GM21529 (cell line): ENCODE measurements around the gene RPL21.
"Not testable (repeated sequence)": the region's sequence is repeated elsewhere in the genome, so short reads cannot be mapped to it uniquely, and the experiment has no call there.

Source experiments
- ATAC-seq: cut with Tn5 transposase; IDR thresholded peaks from one replicate; pipeline ENCODE4 v1.9.1; 2021; ENCODE audit not compliant: unreplicated experiment

Gene RPL21

DNA sequence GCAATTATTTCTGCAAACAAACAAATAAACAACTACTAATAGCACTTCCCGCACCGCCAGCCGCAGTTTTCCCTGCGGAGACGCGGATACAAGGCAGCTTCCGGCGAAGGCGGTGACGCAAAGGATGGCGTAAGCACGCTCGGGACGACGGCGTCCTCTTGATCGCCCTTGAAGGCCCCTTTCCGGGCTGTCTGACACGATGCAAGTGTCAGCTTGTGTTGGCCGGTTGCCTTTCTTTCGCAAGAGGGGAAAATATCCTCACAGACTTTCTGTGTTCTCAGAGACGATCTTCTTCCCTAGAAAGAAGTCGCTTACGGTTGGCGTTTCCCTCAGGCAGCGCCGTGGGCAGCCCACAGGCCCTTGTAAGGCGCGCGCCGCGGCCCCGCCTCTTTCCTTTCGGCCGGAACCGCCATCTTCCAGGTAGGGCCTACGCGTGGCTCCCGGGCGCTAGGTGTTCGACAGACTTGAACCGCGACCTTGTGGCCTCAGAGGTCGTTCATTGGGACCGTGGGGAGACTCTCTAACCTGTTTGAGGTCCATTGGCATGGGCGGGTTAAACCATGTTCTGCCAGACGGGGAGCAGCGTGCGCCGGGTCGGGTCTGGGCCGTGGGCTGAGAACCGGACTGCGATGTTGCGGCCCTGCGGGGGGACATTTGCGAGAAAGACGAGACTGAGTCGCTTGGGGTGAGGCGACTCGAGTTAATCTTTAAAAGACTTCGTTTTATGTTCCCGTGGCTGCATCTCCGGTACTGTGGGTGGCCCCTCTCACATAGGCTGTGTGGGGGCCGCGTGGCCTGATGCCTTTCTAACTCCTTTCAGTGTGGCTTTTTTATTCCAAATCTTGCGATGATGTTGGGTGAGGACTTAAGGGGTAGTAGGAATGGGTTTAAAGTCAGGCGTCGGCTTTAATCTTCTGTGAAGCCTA, at the start of gene RPL21:
Gene RPL21, plus strand, starts transcription at position 393 of the 926 bp plus-strand sequence. CDS start 2,219 bp downstream, outside the sequence.
- ATAC-seq: peak; percentile 94

- no peak for ATAC-seq
Measured at GRCh38 chr13:27201661-27202060, 49.7 kb upstream of the RPL21 start.

DNA sequence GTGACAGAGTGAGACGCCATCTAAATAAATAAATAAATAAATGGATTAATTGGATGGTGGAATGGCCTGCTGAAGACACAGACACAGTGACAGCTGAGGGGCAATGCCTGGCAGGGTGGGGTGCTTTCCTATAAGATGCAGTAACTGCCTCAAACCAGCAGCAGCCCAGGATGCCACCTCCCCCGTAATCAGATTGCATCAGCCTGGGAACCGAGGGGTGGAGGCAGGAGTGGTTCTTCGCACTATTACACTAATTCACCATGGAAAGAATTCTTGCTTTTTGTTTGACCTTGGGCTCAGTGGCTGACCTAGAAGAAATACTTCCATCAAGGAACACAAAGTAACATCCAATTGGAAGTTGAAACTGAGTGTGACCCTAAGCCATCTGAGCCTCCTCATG, 48.2 kb upstream of the RPL21 start:
- no peak for ATAC-seq

DNA sequence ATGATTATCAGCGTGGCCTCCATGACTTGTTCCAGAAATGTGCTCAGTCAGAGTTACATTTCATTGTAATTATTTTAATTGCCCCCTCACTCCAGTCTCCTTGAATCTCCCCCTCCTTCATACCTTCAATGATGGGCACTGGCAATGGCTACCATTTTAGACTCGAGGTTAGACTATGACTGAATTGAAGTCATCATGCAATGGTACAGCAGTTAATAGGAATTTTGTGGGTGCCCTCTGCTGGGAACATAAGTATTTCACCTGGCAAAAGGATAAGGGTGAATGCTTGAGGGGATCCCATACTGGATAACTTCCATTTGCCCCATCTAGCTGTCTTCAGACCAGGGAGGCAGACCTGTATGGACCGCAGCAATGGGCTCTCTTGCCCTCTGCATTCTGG, 47.5 kb upstream of the RPL21 start:
- ATAC-seq: no peak

DNA sequence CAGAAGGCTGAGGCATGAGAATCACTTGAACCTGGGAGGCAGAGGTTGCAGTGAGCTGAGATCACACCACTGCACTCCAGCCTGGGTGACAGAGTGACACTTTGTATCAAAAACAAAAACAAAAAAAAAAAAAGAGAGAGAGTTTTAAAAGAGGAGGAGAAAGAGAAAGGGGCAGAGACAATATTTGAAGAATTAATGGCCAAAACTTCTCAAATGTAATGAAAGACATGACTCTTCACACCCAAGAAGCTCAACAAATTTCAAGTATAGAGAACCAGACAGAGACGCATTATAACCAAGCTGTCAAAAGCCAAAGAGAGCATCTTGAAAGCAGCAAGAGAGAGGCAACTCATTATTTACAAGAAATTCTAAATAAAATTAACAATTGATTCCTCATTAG, 42.8 kb upstream of the RPL21 start:
- no peak for ATAC-seq

- no peak for ATAC-seq
Measured at GRCh38 chr13:27211271-27211670, 40.1 kb upstream of the RPL21 start.

DNA sequence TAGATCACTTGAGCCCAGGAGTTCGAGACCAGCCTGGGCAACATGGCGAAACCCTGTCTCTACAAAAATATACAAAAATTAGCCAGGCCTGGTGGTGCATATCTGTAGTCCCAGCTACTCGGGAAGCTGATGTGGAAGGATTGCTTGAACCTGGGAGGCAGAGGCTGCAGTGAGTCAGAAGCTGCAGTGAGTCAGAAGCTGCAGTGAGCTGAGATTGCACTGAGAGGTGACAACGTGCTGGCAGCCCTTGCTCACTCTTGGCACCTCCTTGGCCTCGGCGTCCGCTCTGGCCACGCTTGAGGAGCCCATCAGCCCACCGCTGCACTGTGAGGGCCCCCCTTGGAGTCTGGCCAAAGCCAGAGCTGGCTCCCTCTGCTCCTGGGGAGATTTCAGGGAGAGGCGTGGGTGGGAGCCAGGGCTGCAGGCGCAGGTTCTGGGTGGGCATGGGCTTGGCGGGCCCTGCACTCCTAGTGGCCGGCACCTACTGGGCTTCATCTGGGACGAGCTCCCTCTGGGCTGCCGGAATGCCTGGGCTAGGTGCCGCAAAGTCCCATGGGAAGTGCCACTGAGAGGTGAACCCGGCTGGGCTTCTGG, 39.5 kb upstream of the RPL21 start:
- ATAC-seq: no peak

DNA sequence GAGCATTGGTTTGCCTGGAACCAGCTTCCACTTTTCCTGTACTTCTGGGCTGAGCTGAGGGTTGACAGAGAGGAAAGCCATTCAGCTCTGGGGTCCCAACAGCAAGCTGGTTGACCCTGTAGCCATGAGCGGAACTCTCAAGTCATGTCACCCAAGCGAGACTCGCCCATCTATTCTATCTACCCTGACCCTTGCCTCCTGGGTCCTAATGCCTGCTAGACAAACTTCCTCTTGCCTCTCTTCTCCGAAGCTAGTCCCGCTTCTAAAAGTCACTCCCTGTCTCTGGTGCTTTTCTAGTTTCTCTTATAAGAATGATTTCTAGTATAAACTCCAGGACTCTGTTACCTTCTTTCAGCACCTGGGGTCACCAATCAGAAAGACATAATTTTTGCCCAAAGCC, 38.0 kb upstream of the RPL21 start:
- ATAC-seq: not testable (repeated sequence)

DNA sequence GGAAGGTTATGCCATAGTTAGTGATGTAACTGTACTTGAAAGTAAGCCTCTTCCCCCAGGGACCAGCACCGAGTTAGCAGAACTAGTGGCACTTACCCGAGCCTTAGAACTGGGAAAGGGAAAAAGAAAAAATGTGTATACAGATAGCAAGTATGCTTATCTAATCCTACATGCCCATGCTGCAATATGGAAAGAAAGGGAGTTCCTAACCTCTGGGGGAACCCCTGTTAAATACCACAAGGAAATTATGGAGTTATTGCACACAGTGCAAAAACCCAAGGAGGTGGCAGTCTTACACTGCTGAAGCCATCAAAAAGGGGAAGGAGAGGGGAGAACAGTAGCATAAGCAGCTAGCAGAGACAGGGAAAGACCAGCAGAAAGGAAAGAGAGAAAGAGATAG, 33.6 kb upstream of the RPL21 start:
- not testable (repeated sequence) for ATAC-seq

GRCh38 chr13:27218861-27219260, 32.5 kb upstream of the RPL21 start:
- not testable (repeated sequence) for ATAC-seq

GRCh38 chr13:27219611-27220010, 31.7 kb upstream of the RPL21 start:
- ATAC-seq: no peak

DNA sequence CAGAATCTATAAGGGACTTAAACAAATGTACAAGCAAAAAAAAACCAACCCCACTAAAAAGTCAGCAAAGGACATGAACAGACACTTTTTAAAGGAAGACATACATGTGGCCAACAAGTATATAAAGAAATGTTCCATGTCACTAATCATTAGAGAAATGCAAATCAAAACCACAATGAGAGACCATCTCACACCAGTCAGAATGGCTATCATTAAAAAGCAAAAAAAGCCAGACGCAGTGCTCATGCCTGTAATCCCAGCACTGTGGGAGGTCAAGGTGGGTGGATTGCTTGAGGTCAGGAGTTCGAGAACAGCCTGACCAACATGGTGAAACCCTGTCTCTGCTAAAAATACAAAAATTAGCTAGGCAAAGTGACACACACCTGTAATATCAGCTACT, 29.3 kb upstream of the RPL21 start:
- not testable (repeated sequence) for ATAC-seq

DNA sequence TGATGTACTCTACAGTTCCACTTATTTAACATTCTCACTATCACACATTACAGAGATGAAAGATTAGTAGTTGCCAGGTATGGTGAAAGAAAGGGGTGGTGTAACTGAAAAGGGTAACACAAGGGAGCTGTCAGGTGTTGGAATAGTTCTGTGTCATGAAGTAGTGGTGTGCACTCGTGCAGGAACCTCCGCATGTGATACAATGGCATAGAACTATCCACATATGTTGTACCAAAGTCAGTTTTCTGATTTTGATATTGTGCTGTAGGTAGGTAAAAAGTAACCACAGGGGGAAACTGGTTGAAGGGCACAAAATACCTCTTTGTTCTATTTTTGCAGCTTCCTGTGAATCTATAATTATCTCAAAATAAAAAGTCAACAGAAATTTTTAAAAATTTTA, 24.4 kb upstream of the RPL21 start:
- no peak for ATAC-seq

DNA sequence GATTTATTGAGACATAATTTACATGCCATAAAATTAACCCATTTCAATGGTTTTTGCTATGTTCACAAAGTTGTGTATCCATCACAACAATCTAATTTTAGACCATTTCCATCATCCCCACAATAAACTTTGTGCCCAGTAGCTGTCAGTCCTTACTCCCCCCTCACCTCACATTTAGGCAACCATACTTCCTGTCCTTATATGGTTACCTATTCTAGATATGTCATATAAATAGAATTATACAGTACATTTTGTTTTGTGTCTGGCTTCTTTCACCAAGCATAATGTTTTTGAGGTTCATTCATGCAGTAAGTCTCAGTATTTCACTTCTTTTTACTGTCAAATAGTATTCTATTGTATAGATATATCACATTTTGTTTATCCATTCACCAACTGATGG, 23.2 kb upstream of the RPL21 start:
- no peak for ATAC-seq

DNA sequence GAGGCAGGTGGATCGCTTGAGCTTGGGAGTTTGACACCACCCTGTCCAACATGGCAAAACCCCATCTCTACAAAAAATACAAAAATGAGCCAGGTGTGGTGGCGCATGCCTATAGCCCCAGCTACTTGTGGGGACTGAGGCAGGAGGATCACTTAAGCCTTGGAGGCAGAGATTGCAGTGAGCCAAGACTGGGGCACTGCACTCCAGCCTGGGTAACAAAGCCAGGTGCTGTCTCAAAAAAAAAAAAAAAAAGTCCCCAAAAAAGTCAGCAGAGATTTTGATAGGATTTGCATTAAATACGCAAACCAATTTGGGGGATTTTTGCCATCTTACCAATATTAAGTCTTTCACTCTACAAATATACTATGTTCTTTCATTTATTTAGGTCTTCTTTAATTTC, 21.7 kb upstream of the RPL21 start:
- ATAC-seq: no peak

DNA sequence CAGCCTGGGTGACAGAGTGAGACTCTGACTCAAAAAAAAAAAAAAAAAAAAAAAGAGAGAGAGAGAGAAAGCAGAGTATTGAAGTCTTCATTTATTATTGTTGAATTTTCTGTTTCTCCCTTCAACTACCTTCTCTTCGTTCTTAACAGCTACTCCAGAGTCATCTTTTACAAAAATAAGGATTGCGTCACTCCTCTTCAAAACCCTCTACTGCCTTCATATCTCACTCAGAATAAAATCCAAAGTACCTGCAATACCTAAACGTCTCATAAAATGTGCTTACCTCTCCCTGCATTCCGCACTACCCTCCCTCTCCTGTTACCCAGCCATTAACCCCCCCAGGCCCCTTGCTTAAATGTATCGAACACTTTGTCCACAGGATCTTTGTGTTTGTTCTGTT, 17.4 kb upstream of the RPL21 start:
- no peak for ATAC-seq

DNA sequence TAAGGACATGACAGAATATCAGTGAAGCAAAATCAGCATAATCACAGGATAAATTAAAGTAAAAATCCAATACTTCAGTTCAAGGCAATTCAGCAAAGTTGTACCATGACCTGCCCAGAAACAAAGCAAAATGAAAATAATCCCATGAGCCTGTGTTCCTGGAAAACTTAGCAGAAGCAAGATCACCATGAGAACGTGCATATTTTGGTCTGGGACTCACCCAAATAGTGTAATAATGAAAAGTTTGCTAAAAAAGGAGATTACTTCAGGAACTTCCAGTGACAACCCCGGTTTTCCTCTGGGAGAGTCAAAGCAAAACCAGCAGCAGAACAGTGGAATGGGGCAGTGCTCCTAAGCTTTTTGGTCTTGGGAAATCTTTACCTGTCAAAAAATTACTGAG, 14.9 kb upstream of the RPL21 start:
- ATAC-seq: no peak

DNA sequence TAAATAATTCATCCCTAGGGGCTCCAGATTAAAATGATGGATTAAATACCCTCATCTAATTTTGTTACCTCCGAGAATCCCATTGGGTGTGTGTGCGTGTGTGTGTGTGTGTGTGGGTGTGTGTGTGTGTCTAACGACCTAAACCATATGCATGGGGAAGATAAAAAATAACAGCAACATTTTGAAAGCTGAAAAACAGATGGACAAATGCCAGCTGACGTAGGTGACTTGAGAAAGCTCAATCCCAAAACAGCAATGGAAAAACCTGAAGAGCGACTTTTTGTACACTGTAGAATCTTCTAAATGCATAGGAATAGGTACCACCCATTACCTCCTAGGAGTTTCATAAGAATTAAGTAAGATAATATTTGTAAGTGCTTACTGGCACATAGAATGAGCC, 8.7 kb upstream of the RPL21 start:
- ATAC-seq: no peak

DNA sequence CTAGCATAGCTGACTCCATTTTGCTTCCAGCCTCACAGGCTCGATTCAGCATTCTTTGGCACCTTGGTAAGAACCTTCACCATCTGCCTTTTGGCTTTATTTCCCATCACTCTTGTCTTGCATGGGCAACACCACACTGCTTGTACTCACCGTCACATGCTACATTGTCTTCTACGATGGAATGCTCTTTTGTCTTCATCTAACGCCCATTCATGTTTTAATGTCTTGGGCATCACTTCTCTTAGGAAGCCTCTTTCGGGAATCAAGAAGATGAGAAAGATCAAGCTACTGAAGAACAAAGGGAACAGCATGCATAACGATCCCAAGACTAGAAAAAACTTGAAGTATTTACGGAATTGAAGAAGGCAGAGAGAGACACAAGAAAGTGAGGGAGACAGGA, 5.7 kb upstream of the RPL21 start:
- no peak for ATAC-seq

GRCh38 chr13:27250833-27251165, 559 bp upstream of the RPL21 start:
- ATAC-seq: no peak

GRCh38 chr13:27252467-27252866, 1.1 kb downstream of the RPL21 start:
- no peak for ATAC-seq

- no peak for ATAC-seq
Measured at GRCh38 chr13:27257233-27257568, 5.8 kb downstream of the RPL21 start.
